Inferior parietal cortex (tissue), 1 donor: ENCODE data around the gene ARID1B.
A peak's percentile ranks its signal among the peaks of the same experiment; 100 is the strongest.

Source experiments
- DNase-seq: peaks from one replicate; pipeline ENCODE4 v3.0.0-alpha.2; 2016; ENCODE audit errors: extremely low spot score

The ARID1B gene

DNA sequence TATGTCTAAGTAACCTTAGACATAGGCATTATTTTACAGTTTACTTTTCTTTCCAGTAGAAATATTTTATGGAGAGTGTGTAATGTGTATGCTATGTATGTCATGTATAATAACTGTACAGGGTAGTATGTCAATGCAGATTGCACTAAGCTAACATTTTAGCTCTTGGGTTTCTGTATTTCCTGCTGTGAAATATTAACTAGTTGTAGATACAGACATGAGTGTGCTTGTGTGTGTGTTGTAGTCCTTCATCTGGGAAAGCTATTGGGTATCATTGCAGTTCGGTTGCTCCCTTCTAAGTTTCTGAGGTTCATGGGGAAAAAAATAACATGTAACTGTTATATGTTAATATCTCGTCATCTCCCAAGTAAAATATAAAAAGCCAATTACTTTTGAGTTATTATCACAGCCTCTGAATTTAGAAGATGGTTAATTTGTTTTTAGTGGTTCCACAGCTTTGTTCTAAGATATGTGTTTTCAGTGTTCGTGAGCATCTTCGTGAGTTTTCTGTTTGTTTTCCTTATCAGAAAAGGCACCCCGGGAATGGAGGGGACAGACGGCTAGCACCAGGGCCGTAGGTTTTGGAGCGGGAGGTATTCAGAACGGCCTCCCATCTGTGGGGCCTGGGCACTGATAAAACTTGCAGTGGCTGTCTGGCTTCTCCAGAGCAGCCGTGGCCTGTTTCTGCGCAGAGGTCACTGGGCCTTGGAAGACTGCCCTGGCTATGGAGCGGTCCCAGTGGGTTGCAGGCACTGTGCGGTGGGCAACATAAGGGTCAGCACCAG is 215.0 kb downstream of the ARID1B start:
- DNase-seq: no peak

DNA sequence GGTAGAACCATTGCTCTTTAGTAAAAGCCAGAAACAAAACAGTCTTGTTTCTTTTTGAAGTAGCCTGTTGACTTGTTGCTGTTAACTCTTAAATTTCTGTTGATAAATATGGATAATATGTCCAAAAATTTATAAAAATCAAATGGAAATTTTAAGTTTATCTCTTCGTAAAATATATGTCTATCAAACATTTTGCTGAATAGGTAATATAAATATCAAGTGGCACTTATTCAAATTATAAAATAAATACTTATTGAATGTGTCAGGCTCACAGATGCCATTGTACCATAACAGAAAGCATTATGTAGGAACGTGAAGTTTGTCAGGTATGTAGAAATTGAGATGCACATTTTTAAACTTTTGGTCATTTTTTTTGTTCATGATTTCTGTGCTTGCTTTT is 216.5 kb downstream of the ARID1B start:
- DNase-seq: no peak

DNA sequence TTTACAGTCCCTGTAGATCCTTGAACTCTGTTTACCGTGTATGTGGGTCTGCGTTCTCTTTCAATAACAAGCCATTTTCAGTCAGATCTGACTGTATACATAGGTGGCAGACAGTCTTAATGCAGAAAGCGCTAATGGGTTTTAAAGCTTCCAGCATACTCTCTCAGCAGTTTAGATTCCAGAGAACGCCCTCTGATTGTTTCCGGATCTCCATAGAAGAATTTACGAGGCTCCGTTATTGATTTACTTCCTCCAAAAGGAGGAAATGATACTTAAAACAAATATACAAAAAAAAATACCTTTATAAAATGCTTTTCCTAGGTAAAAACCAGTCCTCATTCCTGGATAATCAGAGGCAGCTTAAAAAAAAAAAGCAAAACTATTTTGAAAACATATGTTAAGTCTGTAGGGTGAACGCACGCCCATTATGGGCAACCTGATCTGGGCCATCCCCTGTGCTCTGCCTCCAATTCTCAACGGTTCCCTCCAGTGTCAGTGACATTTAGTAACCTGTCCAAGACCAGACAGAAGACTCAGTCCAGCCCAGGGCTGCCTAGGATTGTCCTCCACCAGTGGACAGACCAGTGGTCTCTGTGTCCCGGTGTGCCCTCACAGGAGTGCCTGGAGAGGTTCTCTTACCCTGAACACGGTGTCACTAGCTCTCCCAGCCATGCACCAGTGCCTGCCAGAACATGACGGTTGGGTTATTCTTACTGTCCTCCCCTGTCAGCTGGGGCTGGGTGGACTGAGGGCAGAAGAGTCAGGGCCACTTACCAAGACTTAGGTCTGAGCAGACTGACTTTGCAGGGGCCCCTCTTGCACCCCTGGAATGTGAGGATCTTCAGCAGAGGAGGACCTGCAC is 217.3 kb downstream of the ARID1B start:
- no peak for DNase-seq

DNA sequence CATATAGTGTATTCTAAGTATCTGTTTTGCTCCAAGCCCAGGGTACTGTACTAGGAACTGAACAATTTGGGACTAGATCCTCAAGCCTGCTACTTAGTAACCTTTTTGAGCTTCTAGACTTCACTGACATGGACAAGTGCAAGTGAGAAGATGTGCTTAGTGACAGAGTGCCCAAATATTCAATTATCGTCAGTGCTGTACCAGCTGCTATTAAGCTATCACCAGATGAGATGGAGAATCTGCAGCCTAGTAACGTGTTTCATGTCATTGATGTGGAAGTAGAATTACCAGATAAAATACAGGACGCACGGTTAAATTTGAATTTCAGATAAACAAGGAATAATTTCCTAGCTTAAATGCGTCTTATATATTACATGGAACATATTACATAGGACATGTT is 218.3 kb downstream of the ARID1B start:
- no peak for DNase-seq

DNA sequence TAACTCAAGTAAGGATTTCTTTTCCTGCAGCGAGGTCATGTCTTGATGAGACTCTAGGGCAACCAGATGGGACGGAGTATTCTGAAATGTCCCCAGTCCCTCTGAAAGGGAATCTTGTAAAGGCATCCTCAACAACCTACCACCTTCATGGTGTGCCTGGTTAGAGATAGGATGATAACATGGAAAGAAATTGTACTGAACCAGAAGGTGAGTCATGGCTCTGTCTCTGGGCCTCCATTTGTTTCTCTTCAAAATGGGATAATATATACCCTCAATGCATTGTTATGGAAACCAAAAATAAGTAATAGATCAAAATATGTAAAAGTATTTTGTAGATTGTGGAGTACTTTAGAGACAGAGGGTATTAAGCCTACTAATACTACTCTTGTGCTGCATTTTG is 219.1 kb downstream of the ARID1B start:
- DNase-seq: no peak

DNA sequence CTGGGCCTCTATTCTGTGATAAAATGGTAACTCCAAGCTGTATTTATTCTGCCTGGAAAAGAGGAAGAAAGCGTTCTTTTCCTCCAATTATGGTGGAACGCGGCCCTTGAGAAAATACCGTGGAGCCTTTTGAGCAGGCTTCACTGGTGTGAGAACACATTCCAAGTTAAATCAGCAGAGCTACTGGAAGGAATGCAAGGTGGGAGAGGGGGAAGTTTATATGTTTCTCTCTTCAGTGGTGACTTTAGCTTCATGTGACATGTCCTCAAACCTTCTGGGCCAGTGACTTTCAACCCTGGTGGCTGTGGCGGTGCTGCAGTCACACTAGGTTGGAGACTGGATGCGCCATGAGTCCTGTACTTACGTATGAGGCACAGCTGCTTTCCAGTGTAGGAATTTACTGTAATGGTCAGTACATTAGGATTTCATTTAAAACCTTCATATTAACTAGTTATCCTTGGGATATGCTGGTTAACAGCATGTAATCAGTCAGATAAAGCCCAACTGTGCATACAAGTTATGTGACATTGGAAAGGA is 221.7 kb downstream of the ARID1B start:
- DNase-seq: no peak

DNA sequence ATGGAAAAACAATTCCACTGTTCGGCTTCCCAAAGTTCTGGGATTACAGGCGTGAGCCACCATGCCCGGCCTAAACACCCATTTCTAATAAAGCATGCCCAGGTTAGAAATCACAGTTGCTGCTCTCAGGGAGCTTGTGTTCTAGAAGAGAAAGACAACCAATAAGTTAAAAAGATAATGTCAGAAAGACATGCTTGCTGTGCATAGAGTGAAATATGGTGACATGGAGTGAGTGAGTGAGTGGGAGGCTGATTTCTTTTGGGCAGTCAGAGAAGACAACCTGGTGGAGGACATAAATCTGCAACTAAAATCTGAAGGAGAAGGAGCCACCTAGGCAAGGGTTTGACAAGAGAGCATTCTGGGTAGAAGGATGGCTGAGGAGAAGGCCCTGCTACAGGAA is 222.6 kb downstream of the ARID1B start:
- no peak for DNase-seq

DNA sequence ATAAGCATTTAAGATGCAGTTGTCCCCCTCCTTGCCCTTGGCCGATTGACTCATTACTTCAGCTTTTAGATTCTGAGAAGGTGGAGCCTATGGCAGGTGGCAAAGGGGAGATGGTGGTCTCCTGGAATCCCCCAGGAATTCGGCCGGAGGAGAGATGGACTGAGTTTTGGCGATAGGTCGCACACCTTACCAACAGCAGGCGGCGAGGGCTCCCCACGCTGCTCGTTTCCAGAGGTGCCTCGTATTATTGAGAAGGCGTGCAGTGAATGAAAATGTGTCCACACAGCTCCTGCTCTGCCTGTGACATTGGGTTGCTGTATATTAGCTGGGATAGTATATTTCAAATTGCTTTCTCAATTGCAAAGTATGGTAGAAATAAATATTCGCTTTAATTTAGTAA is 224.5 kb downstream of the ARID1B start:
- DNase-seq: no peak

DNA sequence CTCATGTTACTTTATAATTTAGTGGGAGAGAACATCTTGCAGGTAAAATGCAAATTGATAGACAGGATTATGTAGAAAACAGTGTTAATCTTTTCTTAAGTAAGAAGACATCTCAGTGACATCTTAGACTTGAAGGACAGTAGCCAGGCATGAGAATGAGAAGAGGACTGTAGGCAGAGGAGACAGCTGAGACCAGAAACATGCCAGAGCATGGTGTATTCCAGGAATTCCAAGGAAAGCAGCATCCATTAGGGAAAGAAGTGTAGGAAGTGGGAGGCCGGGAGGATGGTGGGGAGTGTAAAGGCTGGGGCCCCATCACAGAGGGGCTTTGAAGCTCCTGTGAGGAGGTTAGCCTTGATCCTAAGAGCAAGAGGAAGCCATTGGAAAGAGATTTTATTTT is 225.6 kb downstream of the ARID1B start:
- DNase-seq: no peak

DNA sequence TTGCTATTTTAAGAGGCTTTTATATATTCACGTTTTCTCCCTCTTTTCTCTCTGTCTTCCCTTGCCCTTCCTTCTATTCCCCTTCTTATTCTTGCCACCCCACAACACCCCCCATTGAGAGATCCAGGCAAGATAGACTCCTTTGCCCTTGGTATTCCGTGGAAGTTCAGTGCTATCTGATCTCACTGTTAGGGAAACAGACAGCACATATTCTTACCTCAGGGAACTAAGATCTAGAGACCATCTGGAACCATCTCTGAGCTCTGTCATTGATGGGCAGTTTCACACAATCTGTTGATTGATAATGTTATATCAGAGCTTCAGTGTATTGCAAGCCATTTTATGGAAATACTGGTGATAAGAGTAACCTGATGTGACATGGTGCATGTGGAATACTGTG is 228.8 kb downstream of the ARID1B start:
- no peak for DNase-seq

DNA sequence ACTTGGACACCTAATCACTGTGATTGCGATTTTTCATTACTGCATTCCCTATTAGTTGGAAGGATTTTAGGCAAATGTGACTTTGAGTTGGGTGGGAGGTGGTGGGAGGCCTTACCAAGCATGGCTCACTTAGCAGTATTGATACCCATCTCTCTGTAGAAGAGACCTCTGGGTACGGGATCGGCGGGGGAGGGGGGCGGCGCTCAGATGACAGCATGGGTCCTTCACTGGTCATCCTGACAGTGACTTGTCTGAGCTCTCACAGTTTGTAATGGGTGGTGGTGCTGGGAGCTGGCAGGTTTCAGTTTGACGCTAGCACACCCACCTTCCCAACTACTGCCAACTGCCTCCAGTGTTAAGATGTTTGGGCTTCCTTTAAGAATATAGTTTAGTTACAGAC is 231.4 kb downstream of the ARID1B start:
- no peak for DNase-seq

DNA sequence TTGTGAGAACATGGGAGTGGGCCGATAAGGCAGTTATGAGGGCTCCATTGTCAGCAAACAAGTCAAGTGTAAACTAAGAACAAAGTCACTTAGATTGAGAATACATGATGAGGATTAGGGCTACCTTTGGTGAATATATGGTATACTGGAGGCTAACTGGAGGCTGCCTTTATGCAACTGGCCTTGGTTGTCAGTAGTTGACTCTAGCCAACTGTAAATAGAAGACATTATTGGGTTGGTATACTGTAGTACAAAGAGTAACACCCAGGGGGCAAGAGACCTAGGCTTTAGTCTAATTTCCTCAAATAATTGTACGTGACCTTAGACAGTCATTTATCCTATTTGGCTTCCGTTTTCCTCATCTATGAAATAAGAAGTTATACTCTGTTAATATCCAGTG is 235.2 kb downstream of the ARID1B start:
- DNase-seq: no peak

DNA sequence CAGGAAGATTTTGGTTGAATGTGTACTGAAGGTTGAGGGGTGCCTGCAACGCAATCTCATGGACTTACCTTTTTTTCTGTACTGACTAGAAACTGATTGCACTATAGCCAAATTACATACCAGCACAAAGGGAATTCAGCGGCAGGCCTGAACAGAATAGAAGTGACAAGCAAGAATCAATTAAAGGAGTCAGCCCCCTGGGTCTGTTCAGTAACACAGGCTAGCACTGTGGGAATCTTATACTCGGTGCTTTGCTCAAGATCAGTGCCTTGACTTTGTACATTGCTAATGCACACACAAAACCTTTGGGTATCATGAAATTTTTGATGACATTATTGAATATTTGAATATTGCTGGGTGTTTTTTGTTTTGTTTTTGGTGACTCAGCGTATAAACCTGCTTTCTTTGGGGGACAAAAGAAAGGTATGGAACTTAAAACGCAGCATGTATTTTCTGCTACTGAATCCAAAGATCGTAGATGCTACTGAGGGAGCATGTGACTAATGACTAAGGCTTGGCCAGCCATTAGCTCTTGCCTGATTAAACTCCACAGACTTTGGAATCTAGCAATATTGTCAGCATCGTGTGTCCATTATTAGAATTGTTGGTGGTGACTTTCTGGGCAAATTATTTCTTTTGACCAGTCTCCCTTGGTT is 236.6 kb downstream of the ARID1B start:
- no peak for DNase-seq

DNA sequence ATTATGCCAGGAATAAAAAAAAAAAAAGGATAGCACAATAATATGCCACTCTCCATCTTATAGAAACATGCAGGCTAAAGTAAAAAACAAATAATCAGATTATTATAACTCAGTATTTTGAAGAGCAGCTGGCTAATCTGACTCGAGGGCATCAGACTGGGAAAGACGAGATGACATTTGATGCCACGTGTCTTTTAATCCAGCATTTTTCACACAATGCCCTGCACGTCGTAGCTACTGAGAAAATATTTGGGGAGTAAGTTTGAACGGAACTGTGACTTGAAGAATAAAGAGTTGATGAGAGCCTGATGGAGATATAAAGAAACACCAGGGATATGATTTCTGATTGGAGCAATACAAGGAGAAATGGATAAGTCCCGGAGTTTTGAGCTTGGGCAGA is 237.7 kb downstream of the ARID1B start:
- no peak for DNase-seq

DNA sequence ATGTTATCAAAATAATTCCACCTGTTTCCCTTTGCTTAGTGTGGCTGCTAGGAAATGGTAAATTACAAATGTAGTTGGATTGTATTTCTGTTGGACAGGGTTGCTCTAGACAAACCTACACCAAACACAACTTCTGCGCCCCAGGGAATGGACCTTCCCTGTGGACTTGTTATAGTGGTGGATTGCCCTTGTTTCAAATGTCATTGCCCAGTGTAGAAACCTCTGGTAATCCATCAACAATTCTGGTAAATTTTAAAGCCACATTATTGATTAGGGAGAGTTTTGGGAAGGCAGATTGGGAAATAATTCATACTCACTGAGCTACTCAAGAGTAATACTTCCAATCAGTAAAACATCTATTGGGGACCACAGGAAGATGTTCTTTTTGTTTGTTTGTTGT is 239.8 kb downstream of the ARID1B start:
- no peak for DNase-seq

DNA sequence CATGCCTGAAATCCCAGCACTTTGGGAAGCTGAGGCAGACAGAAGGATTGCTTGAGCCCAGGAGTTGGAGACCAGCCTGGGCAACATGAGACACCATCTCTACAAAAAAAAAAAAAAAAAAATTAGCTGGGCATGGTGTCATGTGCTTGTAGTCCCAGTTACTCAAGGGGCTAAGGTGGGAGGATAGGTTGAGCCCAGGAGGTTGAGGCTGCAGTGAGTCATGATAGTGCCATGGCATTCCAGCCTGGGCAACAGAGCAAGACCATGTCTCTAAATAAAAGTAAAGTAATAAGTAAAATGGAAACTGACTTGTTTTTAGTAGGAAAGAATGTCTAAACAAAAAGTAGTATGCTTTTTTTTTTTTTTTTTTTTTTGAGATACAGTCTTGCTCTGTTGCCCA is 240.7 kb downstream of the ARID1B start:
- DNase-seq: no peak

DNA sequence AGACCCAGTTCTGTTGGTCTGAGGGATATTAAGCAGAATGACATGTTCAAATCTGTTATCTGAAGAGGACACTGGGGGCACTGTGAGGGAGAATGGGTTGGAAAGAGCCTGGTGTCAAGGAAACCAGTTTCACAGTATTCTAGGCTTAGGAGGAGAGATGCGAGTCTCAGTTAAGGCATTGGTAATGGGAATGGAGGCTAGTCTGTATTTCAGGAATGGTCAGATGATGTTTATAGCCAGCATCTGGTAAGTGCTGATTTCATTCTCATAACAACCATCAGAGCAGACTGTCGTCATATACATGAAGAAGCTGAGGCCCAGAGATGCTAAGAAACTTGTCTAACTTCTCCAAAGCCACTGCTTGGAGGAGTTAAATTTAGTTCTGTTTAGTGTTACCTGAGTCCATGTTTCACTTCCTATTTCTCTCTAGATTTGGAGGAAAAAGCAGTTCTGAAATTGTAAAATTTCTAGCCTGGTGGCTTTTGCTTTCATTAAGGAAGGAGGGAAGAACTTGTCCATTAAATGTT is 242.0 kb downstream of the ARID1B start:
- DNase-seq: peak; percentile 21

DNA sequence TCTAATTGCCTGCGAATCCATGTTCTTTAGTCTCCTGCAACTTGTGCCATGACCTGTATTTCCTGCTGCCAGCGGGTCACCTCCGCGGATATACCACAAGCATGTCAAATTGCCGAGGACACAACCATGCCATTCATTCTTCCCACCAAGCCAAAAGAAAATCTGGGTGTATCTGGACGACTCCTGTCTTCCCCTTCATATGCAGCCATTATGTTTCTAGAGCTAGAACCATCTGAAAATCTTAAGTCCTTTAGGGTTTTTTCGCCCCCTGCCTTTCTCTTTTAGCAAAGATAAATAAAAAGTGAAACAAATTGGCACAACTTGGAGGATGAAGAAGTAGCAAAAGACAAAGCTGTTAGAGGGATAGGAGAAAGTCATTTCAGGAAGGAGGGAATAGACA is 242.6 kb downstream of the ARID1B start:
- peak; percentile 16 for DNase-seq

DNA sequence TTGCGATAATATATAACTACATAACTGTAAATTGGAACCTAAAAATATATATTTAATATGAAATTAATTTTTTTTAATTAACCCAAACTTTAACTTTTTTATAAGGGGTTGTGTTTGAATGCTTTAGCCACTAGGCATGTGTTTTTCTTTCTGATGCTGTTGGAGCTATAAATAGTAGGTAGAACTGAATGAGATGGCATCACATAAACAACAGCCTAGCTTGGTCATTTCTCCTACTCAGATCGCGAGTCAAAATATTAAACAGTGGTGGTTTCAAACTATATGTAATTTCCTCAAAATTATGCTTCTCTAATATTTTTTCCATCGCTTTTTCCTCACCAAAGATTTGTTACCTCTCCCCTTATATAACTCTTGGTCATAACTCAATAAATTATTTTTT is 243.2 kb downstream of the ARID1B start:
- peak; percentile 11 for DNase-seq

DNA sequence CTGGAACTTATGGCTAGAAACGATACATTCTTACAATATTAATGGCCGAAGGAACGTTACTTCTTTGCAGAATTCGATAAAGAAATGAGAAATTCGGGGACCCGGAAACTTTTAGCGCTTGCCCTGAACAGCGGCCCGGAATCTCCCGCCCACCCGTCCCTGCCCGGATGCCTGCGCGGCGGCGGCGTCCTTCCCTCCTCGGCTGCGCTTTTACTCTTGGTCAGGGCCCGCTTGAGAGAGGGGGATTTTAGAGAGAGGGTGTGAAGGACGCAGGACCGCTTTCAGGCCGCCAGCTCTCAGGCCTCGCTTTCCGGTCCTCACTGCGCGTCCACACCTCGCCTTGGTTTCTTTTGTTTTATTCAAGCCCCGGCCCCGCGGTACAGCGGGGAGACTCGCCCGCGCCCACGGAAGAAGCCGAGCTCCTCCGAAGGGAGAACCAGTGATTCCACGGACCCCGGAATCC is 243.7 kb downstream of the ARID1B start:
- peak; percentile 50 for DNase-seq

DNA sequence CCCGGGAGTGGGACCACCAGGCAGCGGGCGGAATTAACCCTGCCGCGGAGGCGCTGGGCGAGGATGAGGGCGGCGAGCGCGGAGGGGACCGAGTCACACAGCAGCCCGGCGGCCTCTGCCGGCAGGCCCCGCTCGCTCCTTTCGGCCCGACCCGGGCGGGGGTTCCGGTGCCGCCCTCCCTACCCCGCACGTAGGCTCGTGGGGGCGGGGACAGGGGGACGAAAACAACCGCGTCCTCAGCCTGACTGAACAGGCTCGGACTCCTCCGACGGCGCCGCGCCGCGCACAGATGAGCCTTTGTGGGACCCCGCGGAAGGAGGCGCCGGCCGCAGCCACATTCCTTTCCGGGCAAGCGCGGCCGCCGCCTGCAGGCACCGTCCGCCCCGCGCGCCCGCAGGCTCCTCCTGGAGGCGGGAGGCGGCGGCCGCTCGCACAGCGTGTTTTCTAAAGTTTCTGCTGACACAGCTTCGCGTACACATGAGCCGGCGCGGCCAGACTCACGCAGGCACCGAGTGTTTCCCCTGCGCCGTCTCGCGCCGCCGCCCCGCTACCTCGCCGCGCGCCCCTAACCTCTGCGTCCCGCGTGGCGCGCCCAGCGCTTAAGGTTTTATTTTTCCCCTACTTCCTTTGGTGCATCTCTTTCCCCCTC is 244.3 kb downstream of the ARID1B start:
- peak; percentile 86 for DNase-seq
